Smooth muscle cell (in vitro differentiated cells): ENCODE measurements around the gene FXYD1. TPM values are rescaled to one million over a fixed set of nuclear protein-coding genes. Genes with fewer than 3 reads are reported as not detected.

ENCODE experiments used
- DNase-seq: peaks from one replicate; lab custom pipeline; 2025; ENCODE audit not compliant: unreplicated experiment; lab: John Stamatoyannopoulos, UW
- H2AFZ ChIP-seq: fragments of 200-600 bp; sonication (generic); 2 replicates; pipeline ENCODE4 v1.6.0; 2016; ENCODE audit warnings: antibody characterized with exemption, low read depth, mild to moderate bottlenecking
- H3F3A ChIP-seq: fragments of 200-600 bp; sonication (generic); 2 replicates; pipeline ENCODE4 v1.6.0; 2017; ENCODE audit warnings: antibody characterized with exemption, low read depth
- H3K27ac ChIP-seq: fragments of 200-600 bp; sonication (generic); 2 replicates; pipeline ENCODE4 v1.5.1; 2016; ENCODE audit warnings: low read depth, mild to moderate bottlenecking
- H3K27me3 ChIP-seq: fragments of 200-600 bp; sonication (generic); 2 replicates; pipeline ENCODE4 v1.6.1; 2016; ENCODE audit warnings: low read depth, mild to moderate bottlenecking
- H3K36me3 ChIP-seq: fragments of 200-600 bp; sonication (generic); 2 replicates; pipeline ENCODE4 v1.5.1; 2016; ENCODE audit warnings: low read depth
- H3K4me1 ChIP-seq: fragments of 200-600 bp; sonication (generic); 2 replicates; pipeline ENCODE4 v1.5.1; 2016; ENCODE audit warnings: low read depth
- H3K4me2 ChIP-seq: fragments of 200-600 bp; sonication (generic); 2 replicates; pipeline ENCODE4 v1.6.0; 2016; ENCODE audit warnings: mild to moderate bottlenecking
- H3K4me3 ChIP-seq: fragments of 200-600 bp; sonication (generic); 2 replicates; pipeline ENCODE4 v1.5.1; 2016; ENCODE audit warnings: mild to moderate bottlenecking
- H3K79me2 ChIP-seq: fragments of 200-600 bp; sonication (generic); 2 replicates; pipeline ENCODE4 v1.6.0; 2016; ENCODE audit warnings: low read depth, mild to moderate bottlenecking
- H3K9ac ChIP-seq: fragments of 200-600 bp; sonication (generic); 2 replicates; pipeline ENCODE4 v1.6.0; 2016; ENCODE audit warnings: low read depth
- H3K9me3 ChIP-seq: fragments of 200-600 bp; sonication (generic); replicated peaks from 2 replicates; pipeline ENCODE4 v1.5.1; 2016; ENCODE audit warnings: low read depth
- H4K20me1 ChIP-seq: fragments of 200-600 bp; sonication (generic); 2 replicates; pipeline ENCODE4 v1.6.0; 2016; ENCODE audit warnings: low read depth
- CTCF ChIP-seq: fragments of 200-600 bp; sonication (generic); IDR thresholded peaks from 2 replicates; pipeline ENCODE4 v1.5.1; 2017; ENCODE audit warnings: borderline replicate concordance, mild to moderate bottlenecking, antibody characterized with exemption; ENCODE audit not compliant: insufficient read depth, poor library complexity, severe bottlenecking
- WGBS: methylation state at CpG from one replicate; pipeline ENCODE4 v1.1.7; 2016; ENCODE audit warnings: low lambda C conversion rate; 5-methylcytosine and 5-hydroxymethylcytosine counted together
- polyA plus RNA-seq: library from polyadenylated mRNA; unstranded; fragments of >200 nt; fragmentation: Nextera tagmentation; extraction: Ambion mirVana; gene quantifications from 2 replicates; pipeline ENCODE4 v1.2.1, GENCODE V29; 2016
- total RNA-seq: library from RNA; depleted of rRNA; stranded (reverse); fragments of >200 nt; gene quantifications from 2 replicates; pipeline ENCODE4 v1.2.3, GENCODE V29; 2014

The FXYD1 gene
- total and polyA plus RNA-seq, 2 experiments from 2014 or later, result 2.7 to 3.2 TPM

DNA sequence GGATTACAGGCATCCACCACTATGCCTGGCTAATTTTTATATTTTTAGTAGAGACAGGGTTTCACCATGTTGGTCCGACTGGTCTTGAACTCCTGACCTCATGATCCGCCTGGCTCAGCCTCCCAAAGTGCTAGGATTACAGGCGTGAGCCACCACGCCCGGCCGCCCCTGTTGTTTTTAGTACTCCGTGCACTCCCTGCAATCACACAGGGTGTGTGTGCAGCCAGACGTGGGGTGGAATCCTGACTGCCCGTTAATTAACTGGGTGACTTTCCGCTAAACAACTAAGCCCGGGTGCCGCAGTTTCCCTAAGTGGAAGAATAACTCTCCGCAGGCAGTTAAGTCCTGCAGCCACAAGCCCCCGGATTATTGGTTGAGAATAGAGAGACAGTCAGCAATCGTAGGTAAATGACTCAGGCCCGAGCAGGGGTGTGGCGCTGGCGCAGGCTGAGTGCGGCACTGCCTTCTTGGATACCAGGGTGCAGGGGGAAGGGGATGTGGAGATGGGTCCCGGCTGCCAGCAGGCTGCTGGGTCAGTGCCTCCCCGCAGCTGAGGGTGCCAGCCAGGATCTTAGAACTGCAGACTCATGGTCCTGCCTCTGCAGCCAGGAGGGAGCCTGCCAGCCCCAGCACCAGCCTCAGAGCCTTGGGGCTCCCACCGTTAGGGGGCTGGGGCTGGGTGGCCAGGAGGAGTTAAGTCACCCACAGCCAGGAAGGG, 29.1 kb upstream of the FXYD1 start:
- Histone ChIP-seq H3K27ac (no peak overlapping the region), H4K20me1 (no peaks in the 10 kb centered on the region), H3K27me3 (no peaks in the 10 kb centered on the region), H2AFZ (no peak overlapping the region), H3K9me3 (no peaks in the 10 kb centered on the region), H3K4me2 (no peak overlapping the region), H3K4me1 (no peaks in the 10 kb centered on the region), H3K4me3 (no peak overlapping the region), H3K36me3 (no peaks in the 10 kb centered on the region), H3F3A (no peaks in the 10 kb centered on the region), H3K9ac (no peak overlapping the region), H3K79me2 (no peaks in the 10 kb centered on the region)
- no peak for TF ChIP-seq CTCF
- 77% methylated on average over 22 of the region's 22 CpGs for WGBS
- DNase-seq, result no peak

DNA sequence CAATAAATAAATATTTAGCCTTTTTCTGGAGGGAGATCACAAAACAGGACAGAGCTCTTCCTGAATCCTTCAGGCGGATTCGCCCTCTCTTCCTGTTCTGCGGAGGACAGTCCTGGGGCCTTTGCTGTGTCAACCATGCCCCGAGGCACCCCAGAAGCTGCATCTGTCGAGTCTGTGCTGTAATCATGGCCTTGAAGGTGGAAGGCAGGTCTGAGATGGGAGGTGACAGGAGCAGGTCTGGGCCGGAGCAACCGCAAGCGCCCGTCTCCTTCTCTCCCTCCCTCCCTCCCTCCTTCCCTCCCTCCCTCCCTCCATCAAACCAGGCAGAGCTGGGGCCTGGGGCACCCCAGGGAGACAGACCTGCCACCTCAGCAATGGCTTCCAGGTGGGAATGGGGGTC, 27.6 kb upstream of the FXYD1 start:
- Histone ChIP-seq H3F3A (no peaks in the 10 kb centered on the region), H3K4me3 (no peak overlapping the region), H4K20me1 (no peaks in the 10 kb centered on the region), H3K9ac (no peak overlapping the region), H3K36me3 (no peaks in the 10 kb centered on the region), H3K4me2 (no peak overlapping the region), H3K27ac (no peak overlapping the region), H3K79me2 (no peaks in the 10 kb centered on the region), H3K27me3 (no peaks in the 10 kb centered on the region), H2AFZ (no peak overlapping the region), H3K4me1 (peaks cover 7% of the 10 kb centered on the region), H3K9me3 (no peaks in the 10 kb centered on the region)
- WGBS, result 65% methylated on average over 9 of the region's 9 CpGs
- no peak for DNase-seq
- no peak for TF ChIP-seq CTCF

GRCh38 chr19:35112995-35113688, 25.5 kb upstream of the FXYD1 start:
- no peak overlapping the region for H2AFZ ChIP-seq
- H3K27ac ChIP-seq, result no peak overlapping the region
- no peaks in the 10 kb centered on the region for H4K20me1 ChIP-seq
- no peak overlapping the region for H3K9ac ChIP-seq
- no peaks in the 10 kb centered on the region for H3K36me3 ChIP-seq
- WGBS, result 93% methylated on average over 15 of the region's 15 CpGs
- no peak overlapping the region for H3K4me2 ChIP-seq
- H3K9me3 ChIP-seq, result no peaks in the 10 kb centered on the region
- peaks cover 7% of the 10 kb centered on the region for H3K4me1 ChIP-seq
- H3K4me3 ChIP-seq, result no peak overlapping the region
- H3F3A ChIP-seq, result no peaks in the 10 kb centered on the region
- DNase-seq, result no peak
- TF ChIP-seq CTCF, result no peak
- no peaks in the 10 kb centered on the region for H3K27me3 ChIP-seq
- no peaks in the 10 kb centered on the region for H3K79me2 ChIP-seq
